Activated effector memory CD4-positive, alpha-beta T cell treated with Interleukin-2 at 50 U/mL for 16 hours (primary cell): ENCODE results near the gene AZIN2.
"Not testable (repeated sequence)": the region's sequence is repeated elsewhere in the genome, so short reads cannot be mapped to it uniquely, and the experiment has no call there.

Experiments used
- DNase-seq: peaks from one replicate; pipeline ENCODE4 v3.0.0-alpha.2; 2020

The AZIN2 gene

DNA sequence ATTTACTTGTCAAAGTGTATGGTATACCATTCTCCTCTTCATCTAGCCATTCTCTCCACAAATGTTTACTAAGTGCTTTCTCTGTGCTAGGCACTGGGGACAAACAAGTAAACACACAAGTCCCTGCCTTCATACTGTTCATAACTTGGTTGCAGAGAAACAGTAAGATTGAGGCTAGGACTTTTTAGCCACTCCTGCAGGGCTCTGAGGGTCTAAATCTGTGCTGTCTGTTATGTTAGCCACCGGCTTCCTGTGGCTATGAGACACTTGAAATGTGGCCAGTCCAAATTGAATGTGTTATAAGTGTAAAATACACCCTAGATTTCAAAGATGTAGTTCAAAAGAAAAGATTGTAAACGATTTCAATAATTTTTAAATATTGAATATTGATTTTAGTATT lies 50.2 kb downstream of the AZIN2 start:
- no peak for DNase-seq

DNA sequence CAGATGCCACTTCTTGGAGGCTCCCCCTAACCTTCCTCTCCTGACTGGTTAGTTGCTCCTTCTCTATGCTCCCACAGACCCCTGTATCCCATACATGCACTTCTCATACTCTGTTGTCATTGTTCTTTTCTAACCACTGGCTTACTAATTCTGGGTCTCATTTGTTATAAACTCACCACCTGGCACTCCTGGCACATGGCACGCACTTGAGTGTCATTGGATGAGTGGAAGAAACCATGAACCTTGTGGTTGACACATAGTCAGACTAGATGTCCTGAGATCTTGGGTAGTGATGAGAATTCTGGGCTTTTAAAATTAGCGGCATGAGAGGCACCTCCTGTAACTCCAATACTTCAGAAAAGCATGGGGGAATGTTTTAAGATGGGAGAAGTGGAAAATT lies 51.6 kb downstream of the AZIN2 start:
- DNase-seq = no peak

DNA sequence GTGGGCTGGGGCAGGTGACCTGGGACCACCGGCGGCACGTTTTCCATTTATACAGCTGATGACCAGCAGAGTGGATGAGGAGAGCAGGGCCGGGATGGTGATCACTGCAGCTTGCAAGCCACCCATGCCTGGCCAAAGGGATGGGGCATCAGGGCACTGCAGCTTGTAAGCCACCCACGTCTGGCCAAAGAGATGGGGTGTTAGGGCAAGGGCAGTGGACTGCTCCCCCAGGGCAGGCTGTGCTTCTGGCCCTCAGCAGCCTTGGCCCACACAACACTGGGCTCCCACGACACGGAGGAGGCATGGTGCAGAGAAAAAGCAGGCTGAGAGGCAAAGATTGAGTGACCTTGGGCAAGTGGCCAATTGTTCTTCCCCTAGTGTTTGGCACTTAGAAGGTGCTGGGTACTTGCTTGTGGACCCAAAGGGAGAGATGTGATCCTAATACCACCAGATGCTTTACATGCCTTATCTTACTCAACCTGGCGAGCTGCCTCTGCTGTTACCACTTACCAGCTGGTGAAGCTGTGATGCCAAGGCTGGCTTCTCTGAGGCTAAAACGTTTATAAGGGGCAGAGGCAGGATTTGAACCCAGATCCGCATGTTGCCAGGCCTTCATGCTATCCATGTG lies 52.6 kb downstream of the AZIN2 start:
- no peak for DNase-seq

DNA sequence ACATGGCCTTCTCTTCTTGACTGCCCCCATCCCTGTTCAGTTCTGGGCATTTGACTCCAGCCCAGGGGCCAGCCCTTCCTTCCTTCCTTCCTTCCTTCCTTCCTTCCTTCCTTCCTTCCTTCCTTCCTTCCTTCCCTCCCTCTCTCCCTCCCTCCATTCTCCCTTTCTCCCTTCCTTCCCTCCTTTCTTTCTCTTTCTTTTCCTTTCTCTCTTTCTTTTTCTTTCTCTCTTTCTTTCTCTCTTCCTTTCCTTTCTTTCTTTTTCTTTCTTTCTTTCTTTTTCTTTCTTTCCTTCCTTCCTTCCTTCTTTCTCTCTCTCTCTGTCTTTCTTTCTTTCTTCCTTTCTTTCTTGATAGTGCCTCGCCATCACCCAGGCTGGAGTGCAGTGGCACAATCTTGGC lies 55.1 kb downstream of the AZIN2 start:
- not testable (repeated sequence) for DNase-seq

DNA sequence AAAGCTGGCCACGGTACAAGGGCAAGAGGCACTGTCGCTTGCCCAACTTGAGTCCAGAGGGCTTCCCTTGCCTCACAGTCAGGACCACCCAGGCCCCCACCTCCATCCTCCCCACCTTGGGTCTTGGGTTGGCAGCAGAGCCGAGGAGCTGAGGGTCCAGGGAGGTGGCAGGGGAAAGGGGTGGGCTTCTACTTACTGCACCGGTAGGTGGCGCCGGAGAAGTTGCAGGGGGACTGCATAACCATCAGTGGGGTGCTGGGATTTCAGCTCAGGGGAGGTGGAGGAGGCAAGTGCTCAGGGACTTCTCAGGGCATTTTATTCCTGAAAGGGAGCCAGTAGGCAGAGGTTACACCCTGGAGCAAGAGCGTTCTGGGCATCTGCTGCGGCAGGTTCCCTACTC lies 56.8 kb downstream of the AZIN2 start:
- DNase-seq = no peak

DNA sequence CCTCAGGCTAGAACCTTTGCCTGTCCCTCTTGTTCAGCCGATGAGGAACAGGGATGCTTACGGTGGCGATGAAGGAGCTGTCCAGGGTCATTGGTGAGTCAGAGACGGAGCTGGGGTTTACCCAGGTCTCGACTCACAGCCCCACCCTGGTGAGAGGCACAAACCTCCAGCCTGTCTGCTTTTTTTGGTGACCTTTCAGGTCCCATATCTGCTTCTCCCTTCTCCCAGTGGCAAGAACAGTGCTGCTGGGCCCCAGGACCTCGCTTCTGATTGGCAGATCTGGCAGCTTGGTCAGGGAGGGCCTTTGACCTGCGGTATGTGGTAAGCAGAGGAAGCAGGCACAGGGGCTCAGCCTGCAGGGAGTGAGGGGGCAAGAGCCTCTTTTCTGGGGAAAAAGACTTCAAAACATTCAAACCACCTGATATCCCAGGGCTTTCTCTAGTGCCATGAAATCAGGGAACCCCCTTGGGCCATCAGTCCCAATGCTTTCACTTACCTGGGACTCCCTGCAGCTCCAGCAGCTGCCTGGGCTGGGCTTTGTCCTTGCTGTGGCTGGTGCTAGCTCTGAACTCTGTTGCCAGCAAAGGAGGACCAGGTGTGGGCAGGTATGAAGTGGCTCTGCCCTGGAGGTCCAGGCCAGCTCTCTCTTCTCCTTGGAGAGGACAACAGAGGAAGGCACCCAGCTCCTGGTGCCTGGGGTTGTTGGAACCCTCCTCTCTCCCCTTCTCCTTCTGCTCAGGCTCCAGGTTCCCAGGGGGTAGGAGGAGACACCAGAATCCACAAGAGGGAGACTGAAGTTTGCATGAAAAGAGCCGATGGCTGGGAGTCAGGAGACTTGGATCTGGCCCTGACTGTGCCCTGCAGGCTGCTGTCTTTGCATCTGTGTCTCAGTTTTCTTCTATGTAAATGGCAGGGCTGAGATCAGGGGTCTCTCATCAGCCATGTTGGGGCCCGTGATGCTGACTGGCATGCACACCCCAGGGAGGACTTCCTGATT lies 59.5 kb downstream of the AZIN2 start:
- no peak for DNase-seq

DNA sequence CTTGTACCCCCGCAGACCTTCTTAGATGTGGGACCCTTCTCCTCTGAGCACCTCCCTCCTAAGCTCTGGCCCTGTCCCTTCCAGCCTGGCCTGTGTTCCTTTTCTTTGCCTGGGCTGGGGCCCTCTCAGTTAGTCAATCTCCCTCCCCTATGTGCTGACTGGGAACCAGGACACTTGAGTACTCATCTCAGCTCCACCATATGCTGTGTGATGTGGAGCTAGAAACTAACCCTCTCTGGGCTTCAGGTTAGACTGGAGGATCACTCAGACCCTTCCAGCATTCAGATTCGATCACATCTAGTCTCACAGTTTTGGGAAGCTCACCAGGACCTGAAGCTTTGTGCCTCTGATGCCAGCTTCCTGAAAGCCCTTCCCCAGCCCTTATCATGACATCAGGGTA lies 60.3 kb downstream of the AZIN2 start:
- no peak for DNase-seq

DNA sequence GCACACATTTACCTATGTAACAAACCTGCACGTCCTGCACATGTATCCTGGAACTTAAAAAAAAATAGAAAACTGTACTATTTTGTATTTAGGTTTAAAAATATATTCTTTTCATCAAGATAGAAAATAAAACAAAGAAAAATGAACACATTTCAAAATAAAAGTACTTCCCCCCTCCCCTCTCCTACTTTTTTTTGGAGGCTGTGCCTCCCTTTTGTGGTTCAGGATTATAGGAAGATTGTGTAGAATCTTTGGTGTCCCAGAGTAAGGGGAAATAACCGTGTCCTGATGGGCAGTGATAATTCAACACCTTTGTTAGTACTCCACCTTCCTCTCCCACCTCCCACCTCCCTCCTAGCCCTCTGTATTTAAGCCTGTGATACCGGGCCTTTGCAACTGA lies 60.8 kb downstream of the AZIN2 start:
- no peak for DNase-seq

DNA sequence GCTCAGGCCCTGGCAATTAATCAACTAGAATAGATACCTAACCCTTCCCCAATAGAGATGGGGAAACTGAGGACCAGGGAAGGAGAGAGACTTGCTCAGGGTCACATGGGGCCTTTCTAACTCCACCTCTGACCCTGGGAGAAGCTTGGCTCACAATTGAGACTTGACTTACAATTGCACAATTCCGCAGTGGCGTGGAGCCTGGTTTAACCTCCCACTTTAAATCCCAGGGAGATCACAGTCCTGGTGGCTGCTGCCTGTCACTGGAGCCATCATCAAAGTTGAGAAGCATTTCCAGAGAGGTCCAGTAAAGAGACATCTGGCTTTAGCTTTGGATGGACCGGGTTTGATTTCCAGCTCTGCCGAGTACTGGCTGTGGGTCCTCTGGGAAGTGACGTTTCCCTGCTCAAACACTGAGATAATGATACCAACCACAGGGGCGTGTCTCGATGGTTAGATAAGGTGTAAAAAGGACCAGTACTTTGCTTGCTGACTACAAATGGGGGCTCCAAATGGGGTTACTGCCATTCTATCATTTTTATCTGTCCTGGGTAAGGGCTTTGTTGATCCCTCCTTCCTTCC lies 61.6 kb downstream of the AZIN2 start:
- DNase-seq = no peak

DNA sequence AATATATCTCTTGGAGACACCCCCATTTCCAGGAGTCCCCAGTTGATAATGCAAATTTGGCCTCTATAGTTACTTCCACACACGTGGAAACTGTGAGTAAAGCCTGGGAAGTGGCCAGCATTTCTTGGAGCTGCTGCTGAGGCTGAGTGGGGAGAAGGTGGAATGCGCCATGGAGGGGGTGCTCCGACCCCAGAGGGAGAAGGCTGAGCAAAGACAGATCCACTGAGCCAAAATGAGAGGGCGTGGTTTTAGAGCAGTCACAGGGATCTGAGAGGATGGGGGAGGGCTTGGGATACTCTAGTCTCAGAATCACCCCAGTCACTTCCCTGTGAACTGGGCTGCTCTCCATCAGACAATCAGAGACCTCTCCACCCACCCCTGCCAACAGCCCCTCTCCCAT lies 62.2 kb downstream of the AZIN2 start:
- DNase-seq = no peak

DNA sequence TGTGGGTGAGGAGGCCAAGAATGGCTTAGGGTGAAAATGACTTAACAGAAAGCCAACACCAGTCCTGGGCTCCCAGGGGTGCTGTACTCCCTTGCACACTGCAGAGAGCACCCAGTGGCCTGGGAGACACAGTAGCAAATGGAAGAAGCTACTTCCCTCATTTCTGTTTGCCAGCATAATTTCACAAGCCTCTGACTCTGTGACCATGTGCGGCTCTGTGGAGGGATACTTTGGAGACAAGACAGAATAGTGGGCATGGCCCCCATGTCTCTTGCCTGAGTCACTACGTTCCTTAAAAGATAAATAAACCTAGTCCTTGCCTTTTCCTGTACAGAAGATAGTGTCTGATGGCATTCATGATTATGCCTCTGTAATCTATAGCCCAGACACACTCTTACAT lies 62.7 kb downstream of the AZIN2 start:
- no peak for DNase-seq

DNA sequence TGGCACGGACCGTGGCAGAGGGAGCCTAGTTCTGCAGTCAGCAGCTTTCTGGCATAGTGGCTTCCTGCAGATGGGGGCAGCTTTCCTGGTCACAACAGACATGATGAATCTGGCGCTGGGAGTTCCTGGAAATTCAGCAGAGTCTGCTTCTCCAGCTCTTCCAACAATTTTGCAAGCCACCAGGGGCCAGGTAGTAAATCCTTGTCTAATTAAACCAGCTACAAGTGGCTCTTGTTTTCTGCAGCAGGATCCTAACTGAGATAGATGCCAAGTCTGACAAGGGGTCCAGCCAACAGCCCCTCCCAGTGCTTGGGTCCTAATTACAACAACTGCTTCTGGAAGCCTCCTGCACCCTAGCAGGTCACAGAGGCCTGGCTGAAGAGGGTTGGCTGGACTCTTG lies 65.0 kb downstream of the AZIN2 start:
- DNase-seq = no peak

DNA sequence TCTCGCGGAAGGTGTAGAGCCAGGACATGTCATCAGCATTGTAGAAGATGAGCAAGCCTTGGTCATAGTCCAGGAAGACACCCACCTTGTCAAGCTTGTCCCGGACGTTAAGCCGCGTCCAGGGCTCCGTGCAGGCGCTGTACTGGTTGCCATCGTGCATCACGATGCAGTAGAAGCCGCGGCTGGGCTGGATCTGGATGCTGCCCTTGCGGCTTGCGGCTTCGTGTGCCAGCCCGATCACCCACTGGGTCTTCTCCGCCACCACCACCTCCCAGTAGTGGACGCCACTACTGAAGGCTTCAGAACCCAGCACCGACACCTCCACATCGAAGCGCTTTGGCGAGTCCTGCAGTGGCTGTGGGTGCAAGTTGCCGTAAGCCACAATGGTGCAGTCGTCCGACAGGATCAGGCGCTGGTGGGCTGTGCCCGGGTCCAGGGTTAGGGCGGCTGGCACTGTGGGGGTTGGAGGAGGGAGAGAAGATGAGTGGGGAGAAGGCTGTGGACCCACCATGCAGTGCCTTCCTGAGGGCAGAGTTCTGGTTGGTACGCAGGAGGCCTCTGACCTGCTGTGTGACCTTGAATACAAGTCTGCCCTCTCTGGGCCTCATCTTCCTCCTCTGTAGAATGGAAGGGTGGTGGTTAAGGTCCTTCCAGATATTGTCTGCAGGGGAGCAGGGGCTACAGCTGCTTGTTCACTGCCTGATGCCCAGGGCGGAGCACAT lies 66.5 kb downstream of the AZIN2 start:
- DNase-seq = no peak

DNA sequence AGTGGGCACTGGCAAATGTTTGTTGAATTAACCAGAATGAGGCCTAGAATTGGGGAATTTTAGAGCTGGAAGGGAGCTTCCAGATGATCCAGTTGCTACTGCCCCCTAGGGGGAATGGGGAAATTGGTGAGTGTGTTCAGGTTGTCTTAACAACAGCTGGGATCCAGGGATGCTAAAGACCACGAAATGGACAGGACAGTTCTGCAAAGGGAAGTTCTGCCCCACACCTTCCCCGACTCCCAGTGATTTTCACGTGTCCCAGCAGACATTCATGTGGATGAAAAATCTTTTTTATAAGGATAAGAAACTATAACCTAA lies 67.0 kb downstream of the AZIN2 start:
- DNase-seq = no peak

DNA sequence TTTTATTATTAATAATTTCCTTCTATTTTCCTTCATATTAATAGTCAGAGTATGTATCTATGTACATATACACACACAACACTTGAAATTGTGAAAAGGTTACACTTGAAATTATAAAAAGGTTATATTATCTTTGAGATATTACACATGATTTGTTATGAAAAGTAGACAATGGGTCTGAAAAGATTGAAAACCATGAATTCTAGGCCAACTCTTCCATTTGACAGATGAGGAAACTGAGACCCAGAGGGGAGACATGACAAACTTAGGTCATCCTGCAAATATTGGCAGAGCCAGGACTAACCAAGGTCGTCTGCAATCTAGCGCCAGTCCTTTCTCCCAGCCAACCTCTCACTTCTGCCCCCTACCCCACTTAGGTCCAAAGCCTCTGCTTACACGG lies 67.7 kb downstream of the AZIN2 start:
- no peak for DNase-seq

DNA sequence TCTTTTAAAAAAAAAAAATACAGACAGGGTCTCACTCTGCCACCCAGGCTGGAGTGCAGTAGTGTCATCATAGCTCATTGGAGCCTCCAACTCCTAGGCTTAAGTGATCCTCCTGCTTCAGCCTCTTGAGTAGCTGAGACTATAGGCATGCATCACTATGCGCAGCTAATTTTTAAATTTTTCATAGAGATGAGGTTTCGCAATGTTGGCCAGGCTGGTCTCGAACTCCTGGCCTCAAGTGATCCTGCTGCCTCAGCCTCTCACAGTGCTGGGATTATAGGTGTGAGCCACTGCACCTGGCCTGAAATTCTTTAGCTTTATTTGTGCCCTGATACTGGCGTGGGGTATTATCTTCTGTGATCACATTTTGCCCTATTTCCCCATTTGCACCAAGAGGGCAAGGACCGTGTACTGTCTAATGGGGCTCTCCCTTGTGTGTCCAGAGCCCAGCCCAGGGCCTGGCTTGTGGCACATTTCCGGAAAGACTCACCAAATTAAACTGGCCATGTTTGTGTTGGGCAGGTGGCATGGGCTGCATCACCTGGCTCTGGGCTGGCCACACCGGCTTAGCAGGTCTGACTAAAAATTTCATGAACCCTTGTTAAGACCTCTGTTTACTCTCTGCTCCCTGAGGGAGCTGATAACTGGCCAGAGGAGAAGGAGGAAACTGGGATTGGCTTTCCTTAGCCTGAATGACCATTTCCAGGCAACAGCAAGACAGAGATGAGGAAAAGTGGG lies 68.7 kb downstream of the AZIN2 start:
- no peak for DNase-seq

DNA sequence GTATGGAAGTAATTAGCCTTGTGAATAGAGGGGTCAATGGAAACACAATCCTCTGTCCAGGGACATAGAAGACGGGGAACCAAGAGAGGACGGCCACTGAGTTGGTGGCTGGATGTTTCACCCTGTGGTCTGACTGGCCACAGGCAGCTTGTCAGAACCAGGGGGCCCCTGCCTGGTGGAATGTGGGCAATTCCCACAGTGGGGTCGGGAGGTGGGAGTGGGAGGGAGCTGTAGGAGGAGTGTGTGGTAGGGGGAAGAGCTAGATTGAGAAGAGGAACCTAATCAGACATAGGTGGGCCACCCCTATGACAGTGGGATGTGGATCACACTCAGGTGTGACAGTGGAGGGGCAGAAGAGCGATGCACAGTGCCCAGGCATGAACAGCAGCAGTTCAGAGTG lies 69.6 kb downstream of the AZIN2 start:
- DNase-seq = no peak

DNA sequence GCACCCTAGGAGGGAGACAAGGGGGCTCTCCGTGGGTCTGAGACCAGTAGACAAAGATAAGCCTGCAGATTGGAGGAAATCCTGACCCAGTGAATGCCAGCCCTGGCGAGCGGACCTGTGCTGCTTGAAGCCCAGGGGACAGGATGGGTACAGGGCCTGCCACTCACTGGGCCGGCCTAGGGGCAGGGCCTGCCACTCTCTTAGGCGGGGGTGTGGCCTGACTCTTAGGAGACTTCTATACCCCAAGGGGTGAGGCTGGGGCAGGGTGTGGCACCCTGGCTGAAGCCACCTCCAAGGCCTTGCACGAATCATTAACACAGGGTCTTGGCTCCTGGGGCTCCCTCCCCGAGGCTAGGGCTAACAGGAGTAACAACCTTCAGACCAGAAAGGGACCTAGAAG lies 70.2 kb downstream of the AZIN2 start:
- no peak for DNase-seq

DNA sequence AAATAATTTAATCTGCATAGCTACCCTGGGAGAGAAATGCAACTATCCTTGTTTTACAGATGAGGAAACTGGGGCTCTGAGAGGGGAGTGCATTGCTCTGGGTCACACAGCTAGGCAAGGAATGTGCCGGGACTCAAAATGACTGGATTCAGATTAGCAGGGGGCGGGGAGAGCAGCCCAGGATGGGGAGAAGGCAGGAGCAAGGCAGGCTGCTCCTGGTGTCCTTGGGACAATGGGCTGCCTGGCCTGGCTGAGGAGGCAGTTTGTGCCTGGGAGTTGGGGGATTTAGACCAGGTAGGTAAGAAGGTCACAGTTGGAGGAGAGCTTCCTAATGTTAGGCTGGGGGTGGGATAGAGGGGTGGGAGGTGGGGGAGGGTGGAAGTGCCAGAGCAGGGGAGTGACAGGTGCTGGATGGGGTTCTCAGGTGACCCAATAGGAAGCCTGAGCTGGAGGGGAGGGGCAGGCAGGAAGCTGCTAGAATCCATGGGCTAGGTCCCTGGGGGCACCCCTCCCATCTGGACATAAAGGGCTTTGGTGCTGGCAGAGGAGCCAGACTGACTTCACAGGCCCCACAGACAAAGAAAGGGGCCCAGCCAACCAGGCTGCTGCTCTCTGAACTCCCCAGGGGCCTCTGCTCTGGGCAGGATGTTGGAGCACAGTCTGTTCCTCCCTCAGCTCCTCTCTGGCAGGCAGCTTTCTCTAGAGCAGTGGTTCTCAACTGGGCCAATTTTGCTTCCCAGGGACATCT lies 71.9 kb downstream of the AZIN2 start:
- no peak for DNase-seq

DNA sequence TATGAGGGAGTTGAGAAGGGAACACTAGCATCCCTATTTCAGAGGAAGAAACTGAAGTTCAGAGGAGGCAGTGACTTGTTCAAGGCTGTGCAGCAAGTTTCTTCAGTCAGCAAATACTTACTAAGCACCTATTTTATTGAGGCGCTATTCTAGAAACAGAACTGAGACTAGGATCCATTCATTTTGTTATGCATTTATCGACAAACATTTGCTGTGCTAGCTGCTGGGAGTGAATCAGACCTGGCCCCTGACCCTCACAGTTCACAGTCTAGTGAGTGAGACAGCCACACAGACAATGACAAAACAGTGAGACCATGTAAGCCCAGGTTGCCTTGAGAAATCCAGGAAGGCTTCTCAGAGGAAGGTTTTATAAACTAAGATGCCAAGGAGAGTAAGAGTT lies 72.7 kb downstream of the AZIN2 start:
- DNase-seq = no peak

DNA sequence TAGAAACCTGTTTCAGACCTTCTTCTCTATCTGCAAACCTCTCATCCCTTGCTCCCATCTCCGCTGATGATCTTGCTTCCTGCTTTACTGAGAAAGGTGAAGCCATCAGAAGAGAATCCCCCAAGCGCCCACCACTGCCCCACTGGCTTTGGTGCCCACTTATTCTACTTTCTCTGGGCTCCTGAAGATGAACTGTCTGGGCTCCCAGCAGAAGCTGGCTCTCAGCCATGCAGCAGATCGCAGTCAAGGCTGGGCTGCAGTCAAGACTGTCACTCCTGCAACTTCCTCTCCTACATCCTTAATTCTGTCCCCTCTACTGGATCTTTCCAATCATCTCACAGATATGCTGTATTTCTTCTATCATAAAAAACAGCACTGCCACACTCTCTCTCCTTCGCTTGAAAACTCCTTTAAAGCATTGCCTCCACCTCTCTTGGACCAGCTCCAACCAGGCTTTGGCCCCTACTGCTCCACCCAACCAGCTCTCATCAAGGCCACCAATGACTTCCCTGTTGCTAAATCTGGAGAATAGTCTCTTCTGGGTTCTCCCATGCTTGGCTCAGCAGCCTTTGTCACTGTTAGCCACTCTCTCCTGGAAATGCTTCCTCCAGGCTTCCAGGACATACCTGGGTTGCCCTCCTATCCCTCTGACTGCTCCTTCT lies 75.1 kb downstream of the AZIN2 start:
- DNase-seq = no peak

DNA sequence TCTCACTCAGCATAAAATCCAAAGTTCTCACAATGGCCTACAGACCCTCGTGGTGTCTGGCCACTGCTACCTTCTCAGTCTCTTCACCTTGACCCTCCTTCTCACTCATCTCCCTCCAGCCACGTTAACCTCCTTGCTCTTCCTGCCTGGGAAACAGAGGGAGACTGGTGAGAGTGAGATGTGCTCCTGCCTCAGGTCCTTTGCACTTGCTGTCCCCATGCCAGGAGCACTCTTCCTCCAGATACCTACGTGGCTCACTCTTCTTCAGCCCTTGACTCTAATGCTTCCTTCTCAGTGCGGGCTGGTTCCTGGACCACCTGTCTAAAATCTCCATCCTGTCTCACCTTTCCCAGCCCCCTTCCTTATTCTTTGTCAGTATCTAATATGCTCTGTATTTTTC lies 76.2 kb downstream of the AZIN2 start:
- no peak for DNase-seq
